ENCODE results near the gene FAT2. TPM values are rescaled to one million over a fixed set of nuclear protein-coding genes. Genes with fewer than 3 reads are reported as not detected.
A peak's percentile ranks its signal among the peaks of the same experiment; 100 is the strongest.
"Not testable (repeated sequence)": the region's sequence is repeated elsewhere in the genome, so short reads cannot be mapped to it uniquely, and the experiment has no call there.

The FAT2 gene
- polyA plus RNA-seq, 12 donors = 0.38 to 19.1 (median 0.70) TPM; not detected in 1

DNA sequence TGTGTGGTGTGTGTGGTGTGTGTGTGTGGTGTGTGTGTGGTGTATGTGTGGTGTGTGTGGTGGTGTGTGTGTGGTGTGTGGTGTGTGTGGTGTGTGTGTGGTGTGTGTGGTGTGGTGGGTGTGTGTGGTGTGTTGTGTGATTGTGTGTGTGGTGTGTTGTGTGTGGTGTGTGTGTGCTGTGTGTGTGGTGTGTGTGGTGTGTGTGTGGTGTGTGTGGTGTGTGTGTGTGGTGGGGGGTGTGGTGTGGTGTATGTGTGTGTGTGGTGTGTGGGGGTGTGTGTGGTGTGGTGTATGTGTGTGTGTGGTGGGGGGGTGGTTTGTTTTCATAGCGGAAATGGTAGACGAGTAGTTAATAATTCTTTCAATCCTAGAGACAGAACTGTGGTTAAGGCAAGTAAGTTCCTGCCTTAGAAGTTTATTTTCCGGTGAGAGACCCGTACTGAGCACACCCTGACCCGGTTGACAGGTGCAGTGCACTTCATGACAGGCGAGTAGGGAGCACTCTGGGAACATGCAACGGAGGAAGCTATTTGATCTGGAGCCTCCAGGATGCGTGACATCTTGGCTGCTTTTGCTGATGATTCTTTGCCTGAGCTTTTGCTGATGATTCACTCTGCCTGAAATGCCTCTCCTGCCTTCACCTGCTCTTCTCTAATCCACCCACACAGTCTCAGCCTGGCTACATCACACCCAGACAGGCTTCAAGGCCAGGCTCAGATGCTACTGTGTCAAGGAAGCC lies 21.7 kb upstream of the FAT2 start:
- DNase-seq = no peak

DNA sequence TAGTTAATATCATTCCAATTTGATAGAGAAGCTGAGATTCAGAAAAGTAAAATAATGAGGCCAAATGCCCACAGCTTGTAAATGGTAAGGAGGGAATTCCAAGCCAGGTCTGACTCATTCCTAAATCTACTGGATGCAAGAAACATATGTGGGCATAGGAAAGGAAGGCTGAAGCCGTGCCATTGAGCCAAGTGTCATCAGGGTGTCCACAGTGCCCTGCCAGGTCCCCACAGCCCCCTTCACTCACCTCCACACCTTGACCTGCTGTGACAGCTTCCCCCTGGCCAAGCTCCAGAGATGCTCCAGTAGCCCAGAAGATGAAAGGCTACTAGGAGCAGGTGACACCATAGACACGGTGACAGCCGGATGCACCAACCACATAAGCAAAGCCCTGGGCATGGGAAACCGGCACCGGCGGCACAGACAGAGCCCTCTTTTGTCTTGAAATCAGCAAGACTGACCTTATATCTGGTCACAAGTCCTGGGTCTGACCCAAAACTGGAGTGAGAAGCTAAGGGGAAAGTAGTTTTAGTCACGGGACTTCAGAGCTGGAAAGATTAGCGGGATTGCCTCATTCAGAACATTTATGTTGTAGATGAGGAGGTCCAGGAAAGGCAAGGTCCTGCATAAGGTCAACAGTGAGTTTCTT lies 20.1 kb upstream of the FAT2 start:
- DNase-seq = no peak

DNA sequence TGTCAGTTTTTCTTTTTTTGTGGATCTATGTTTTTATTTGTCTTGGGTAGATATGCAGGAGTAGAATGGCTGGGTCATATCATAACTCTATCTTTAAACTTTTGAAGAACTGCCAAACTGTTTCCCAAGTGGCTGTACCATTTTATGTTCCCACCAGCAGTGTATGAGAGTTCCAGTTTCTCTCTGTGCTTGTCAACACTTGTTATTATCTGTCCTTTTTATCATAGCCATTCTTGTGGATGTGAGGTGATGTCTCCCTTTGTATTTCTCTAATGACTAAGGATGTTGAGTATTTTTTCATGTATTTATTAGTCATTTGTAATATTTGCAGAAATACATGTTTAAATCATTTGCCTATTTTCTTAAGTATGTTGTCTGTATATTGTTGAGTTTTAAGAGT lies 17.4 kb upstream of the FAT2 start:
- no peak for DNase-seq

DNA sequence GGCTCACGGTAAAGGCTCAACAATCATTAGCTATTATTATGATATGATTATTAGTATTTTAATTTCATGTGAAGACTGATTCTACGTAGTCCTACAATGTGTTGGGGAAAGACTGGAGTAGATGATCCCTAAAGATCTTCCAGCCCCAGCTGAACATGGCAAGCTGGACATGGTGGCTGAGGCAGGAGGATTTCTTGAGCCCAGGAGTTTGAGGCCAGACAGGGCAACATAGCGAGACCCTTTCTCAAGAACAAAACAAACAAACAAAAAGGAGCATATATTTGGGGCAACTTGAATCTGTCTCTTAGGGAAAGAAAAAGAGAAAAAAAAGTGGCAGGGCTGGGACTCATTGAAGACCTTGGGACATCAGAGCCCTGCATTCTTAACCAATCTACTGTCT lies 16.2 kb upstream of the FAT2 start:
- no peak for DNase-seq

DNA sequence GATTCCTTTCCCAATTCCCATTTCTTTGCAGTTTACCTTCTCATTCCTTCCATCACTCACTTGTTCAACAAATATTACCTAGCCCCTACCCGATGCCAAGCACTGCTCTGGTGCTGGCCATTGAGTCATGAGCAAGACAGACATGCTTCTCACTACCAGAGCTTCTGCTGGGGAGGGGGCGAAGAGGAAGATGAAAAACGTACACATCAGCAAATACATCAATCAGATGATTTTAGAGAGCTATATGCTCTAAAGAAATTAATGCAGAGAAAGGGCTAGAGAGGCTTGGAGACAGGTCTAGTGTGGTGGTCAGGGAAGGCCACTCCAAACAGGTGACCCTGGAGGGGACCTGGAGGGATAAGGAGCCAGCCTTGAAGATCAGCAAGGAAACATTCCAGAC lies 14.4 kb upstream of the FAT2 start:
- no peak for DNase-seq

DNA sequence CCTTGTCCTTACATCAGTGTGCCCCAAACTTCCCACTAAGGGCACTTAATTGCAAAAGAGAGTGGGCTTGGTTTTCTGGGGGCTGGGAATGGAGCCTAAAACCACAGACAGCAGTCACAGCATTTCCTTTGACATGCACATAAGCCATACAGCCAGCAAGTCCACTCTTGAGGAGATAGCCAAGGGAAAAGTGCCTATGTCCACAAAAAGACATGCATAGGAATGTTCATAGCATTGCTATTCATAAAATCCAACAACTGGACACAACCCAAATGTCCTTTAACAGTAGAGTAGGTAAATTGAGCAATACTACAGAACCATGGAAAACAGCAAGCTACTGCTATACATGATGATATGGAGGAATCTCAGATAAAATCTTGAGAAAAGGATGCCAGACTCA lies 11.7 kb upstream of the FAT2 start:
- no peak for DNase-seq

DNA sequence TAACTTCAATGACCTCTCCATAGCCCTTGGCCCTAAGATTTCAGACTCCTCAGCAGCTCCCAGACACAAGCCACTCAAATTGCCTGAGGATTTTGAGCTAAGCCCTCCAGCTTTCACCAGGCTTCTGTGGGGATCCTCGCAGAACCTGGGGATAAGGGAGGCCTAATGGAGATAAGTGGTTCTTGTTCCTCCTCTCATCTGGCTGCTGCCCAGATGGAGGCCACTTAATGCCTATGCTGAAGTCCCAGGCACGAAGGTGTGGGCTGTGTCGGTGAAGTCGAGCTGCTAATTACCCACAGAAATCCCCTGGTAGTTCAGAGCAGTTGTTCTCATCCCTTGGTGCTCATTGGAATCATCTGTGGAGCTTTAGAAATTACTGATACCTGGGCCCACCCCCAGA lies 10.3 kb upstream of the FAT2 start:
- no peak for DNase-seq

DNA sequence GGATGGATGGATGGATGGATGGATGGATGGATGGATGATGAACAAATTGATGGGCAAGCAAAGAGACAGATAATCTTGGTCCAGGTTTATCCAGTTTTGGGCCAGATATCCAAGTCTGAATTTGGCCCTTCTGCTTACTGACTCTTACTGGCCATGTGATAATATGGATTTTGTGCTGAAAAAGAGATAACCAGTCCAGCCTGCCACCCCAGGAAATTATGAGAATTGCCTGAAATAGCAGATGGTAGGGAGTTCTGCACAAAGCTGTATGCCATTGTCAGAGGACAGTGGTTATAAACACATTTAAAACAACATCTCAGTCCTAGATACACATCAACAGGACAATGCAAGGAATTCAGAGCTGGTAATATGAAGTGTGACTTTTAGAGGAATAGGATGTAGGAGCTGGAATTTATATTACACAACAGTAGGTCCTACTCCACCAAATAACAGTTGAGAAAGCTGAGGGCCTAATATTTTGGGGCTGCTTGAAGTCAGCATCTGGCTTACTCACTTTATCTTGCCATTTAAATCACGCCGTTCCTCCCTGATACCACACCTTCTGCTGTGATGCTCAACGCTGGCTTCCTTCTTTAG lies 9.0 kb upstream of the FAT2 start:
- no peak for DNase-seq

DNA sequence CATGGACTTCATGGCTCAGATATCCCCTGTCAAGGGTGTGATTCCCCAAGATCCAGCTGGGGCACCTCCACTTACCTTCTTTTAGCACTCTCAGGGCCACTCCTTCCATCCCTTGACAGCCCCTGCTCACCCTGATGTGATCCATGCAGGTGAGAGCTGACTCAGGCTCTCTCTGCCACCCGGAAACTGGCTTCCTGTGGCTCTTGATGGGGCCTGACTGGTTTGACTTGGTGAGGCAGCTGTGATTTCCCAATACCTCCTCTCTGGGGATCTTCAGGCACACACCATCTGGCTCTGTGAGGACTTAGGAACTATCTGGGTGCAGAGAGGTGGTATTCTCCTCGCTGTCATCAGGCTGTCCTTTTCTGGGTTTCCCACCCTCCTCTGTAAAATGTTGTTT lies 7.9 kb upstream of the FAT2 start:
- no peak for DNase-seq

DNA sequence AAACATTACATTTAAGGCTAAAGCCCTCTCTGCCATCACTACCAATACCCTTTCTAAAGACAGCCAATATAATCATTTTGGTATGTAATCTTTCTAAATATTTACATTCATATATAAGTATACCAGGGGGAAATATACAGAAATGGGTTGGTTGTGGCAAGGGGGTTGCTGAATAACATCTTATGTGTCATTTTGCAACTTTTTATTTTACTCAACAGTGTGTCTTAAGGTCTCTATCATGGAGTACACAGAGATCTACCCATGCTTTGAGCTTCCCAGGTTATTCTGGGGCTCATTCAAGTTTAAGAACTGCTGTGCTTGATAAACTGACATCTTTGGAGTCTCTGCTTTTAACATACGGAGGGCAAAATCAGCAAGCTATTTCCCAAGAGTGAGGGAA lies 7.4 kb upstream of the FAT2 start:
- DNase-seq = no peak

DNA sequence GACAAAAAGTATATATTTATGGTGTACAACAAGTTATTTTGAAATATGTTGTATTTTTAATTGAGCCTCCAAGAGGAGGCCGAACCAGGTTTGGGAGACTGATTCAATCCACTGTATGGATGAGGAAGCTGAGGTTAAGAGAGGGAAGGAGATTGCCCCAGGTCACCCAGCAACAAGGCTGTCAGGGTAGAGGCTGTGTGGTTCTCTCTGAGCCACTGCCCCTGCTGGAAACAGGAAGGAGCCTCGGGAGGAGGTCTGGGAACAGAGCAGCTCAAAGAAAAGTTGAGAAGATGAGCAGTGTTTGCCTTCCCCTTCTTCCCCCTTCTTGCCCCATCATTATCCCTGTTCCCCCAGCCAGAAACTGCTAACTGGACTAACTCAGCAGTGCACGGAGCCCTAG lies 6.6 kb upstream of the FAT2 start:
- DNase-seq = no peak

DNA sequence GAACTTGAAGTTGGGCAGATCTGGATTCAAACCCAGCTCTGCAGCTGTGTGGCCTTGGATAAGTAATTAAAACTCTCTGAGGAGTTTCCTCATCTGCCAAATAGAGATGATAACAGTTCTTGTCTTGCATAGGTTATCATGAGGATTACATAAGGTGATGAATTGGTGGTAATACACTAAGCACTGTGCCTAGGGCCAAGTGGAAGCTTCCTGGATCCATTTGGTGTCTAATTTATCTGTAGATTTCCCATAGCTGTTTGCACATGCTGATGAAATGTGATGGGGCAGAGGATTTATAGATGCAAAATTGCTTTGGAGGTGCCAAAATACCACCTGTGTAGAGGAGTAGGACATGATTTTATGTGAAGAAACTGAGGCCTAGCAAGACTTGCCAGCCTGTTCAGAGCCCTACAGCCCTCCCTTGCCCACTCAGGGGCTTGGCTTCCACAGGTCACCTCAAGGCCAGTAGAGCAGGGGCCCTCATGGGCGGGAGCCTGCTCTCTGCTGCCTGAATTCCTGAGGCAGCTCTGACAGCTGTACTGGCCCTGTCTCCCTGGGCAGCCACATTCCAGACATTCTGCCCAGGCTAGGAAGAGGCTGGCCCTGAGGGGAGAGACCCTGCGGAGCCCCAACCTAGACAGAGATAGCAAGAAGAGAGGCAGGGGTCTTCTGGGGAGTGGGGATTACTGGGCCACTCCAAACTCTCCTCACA lies 5.9 kb upstream of the FAT2 start:
- no peak for DNase-seq

DNA sequence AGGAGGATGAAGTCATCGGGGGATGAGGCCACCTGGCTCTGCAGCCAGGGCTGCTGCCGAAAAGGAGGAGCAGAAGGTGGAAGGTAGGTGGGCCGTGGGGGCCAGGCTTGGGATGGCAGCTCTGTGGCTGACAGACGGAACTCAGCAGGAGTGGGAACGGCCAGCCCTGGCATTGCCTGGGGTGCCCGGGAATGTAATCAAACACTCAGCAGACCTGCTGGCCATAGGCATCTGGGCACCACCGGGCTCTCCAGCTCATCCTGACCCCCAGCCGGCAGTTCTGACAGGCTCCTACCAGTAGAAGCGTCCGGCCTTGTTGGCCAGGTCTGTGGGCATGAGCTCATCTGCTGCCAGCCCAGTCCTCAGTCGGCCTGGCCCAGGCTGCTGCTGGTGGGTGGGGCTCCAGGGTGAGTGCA lies 4.3 kb upstream of the FAT2 start:
- no peak for DNase-seq

DNA sequence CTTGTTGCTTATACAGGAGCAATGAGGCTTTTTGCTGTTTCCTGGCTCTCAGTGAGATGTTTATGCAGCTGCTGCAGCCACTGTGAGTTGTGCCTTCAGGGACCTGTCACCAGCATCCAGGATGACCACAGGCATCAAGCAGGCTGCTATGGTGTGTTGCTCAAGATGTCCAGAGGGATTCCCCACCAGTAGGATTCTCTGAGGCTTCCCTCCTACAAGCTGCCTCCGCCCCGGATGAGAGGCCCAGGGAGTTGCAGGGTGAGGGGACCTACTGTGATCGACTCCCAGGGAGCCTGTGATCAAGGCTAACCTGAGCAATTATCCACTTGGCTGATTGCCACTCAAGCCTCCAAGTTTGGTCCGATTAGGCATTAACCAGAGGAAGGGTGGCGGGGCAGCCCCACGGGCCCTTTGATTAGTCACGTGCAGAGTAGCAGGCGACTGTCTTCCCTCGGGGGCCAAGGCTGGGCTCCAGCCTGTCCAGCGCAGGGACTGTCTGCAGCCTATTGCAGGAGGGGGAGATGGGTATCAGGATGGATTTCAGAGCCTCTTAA lies 1.8 kb upstream of the FAT2 start:
- no peak for DNase-seq

DNA sequence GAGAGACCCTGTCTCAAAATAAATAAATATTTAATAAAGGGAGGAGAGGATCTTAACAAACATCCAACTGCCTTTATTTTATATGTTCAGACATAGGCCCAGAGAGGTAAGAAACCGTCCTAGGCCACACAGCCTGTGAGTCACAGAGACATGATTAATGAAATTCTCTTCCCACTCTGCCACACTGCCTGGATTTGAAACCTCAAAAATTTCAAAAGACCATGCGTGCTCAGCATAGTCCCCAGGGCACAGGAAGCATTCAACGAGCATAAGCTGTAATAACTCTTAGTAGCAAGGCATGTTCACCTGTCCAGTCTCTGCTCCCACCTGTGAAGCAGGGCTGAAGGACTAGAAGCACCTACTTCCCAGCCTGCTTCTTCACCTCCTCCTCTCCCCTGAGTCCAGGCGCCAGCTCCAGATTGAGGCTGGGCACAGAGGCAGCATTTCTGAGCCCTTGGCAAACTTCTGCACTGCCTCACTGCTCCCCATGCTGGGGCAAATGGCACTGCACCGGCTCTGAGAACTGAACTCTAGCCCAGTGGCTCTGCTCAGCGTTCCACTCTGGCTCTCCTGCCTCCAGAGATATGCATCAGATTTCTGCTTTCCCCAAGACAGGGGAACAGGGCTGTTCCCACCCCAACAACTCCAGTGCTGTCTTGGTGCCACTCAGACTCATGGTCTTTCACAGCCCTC lies 1.1 kb downstream of the FAT2 start:
- no peak for DNase-seq

DNA sequence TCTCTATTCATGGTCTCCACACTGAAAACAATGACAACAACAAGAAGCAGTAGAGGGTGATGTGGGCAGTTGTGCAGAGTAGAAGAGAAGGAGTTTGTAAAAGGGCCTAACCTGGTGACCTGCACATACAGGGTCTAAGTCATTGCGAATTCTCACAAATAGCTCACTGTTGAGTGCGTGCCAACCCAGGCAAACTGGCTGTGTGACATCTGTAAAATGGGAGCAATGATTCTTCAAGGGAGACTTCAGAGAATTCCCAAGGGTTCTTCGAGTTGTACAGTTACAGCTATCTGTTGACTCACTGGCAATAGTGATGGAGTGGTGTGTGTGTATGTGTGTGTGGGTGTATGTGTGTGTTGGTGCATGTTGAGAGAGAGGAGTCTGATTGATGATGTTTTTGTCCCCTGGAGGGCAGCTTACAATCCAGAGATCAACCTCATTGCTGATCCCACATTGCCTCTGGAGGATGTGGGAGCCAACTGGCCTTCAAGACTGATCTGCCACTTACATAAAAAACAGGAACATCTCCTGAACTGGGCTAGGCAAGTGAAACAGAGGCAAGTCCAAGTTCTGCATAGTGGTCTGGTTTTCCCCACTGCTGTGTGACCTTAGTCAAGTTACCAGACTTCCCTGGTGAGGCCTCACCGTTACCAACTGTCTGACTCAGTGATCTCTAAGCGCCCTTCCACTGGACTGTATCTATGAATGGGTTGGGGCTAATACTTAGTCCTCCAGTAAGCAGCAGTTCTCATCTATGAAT lies 3.2 kb downstream of the FAT2 start:
- DNase-seq = no peak

DNA sequence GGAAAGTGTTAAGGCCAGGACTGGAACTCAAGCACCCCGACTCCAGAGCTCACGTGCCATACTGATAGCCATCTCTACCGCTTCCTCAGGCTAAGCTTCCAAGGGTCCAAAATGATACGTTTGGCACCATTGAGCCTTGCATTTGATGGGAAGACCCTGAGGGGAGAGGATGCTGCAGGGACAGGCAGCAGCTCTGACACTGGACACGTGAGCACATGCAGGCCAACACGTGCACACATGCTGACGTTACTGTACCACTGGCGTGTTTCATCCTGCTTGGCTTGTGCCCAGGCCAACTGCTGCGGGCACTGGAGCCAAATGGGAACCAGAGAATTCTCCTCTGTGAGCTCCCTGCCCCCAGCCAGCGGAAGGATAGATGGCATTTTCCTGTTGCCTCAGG lies 5.2 kb downstream of the FAT2 start:
- peak; percentile 53 for DNase-seq

DNA sequence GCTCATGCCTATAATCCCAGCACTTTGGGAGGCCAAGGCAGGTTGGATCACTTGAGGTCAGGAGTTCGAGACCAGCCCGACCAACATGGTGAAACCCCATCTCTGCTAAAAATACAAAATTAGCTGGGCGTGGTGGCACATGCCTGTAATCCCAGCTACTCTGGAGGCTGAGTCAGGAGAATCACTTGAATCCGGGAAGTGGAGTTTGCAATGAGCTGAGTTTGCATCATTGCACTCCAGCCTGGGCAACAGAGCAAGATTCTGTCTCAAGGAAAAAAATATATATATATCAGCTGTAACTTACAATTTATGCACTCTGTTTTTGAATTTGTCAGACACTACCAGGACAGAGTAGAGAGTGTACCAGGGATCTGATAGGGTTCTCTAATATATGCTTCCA lies 5.8 kb downstream of the FAT2 start:
- not testable (repeated sequence) for DNase-seq

DNA sequence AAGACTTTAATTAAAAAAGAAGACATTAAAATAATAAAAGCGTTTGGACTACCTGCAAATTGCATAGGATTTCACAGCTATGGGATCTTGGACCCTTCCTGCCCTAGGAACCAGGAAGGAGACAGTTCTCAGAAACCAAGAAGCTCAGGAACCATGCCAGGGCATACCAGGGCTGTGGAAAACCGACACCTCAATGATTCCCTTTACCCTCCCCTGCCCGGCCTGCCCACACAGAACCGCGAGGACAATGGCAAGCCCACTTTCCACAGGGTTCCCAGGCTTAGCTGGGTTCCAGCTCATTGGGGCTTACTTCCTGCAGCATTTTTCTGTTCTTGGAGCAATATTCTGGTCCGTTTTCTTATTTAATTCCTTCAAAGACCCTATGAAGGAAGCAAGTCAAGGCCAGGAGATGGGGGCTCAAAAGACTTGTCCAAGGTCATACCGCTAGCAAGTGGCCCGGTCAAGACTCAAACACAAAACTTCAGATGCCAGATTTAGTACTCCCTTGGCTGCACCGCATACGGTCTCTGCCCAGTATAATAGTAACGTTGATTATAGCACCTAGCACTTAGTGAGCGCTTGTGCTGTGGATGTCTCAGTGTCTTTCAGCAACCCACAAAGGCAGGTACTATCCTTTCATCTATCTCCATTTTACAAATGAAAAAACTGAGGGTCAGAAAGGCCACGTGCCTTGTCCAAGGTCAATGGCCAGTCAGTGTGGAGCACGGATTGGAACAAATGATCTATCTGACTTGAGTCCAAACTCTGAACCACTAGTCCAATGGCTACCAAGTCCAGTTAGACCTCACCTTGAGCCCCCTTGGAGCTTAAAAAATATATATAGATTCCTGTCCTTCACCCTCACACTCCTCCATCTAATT lies 6.8 kb downstream of the FAT2 start:
- DNase-seq = no peak

All from muscle of arm (tissue), 12 donors.